Peyer's patch (tissue), 4 donors: ENCODE data around the gene ZNF646. TPM values are rescaled to one million over a fixed set of nuclear protein-coding genes. Genes with fewer than 3 reads are reported as not detected.

ENCODE experiments used
- DNase-seq, 3 donors: peaks; one replicate each; pipeline ENCODE4 v3.0.0-alpha.2; 2017 to 2019
- H3K27ac ChIP-seq, 4 donors: fragments of 200-600 bp; sonication (generic); one replicate each; pipeline ENCODE4 v1.5.1; 2016 to 2019
- H3K27me3 ChIP-seq, 2 donors: fragments of 200-600 bp; sonication (generic); one replicate each; pipeline ENCODE4 v1.5.1; 2019
- H3K36me3 ChIP-seq, 3 donors: fragments of 200-600 bp; sonication (generic); one replicate each; pipeline ENCODE4 v1.5.1; 2016 to 2019
- H3K4me1 ChIP-seq, 4 donors: fragments of 200-600 bp; sonication (generic); one replicate each; pipeline ENCODE4 v1.5.1; 2016 to 2019
- H3K4me3 ChIP-seq, 4 donors: fragments of 200-600 bp; sonication (generic); 1 replicate in 3 of 4; 2 replicates in 1 of 4; pipeline ENCODE4 v1.5.1; 2016 to 2019; ENCODE audit warnings: mild to moderate bottlenecking in 1 of 4
- H3K9me3 ChIP-seq, 4 donors: fragments of 200-600 bp; sonication (generic); one replicate each; pipeline ENCODE4 v1.5.1; 2016 to 2019; ENCODE audit warnings: mild to moderate bottlenecking in 1 of 4
- CTCF ChIP-seq, 6 experiments: fragments of 450-650 bp in 4 of 6; fragments of 200-600 bp in 2 of 6; sonication (generic) in 1 of 6; IDR thresholded peaks; one replicate each; pipeline ENCODE4 v1.5.1; 2017 to 2019; ENCODE audit warnings: antibody characterized with exemption in 6 of 6, mild to moderate bottlenecking in 3 of 6, moderate library complexity in 1 of 6
- POLR2A ChIP-seq, 2 donors: fragments of 450-650 bp; IDR thresholded peaks; one replicate each; pipeline ENCODE4 v1.5.1; 2017; ENCODE audit warnings: antibody characterized with exemption in 2 of 2, mild to moderate bottlenecking in 2 of 2, moderate library complexity in 2 of 2
- total RNA-seq, 4 donors: library from RNA; depleted of rRNA; stranded (reverse); fragments of >200 nt; gene quantifications; one replicate each; pipeline ENCODE4 v1.1.0, GENCODE V29; 2016

ZNF646 gene
- total RNA-seq, 4 donors from 2014 or later, result 11.6 to 42.1 (median 29.8) TPM

- Histone ChIP-seq H3K4me1 (peaks cover 0 to 19% (median 0%) of the 10 kb centered on the region in 4 donors), H3K27ac (no peak overlapping the region), H3K27me3 (no peaks in the 10 kb centered on the region), H3K36me3 (peaks cover 0 to 59% (median 0%) of the 10 kb centered on the region in 3 donors), H3K9me3 (no peaks in the 10 kb centered on the region), H3K4me3 (no peak overlapping the region)
- TF ChIP-seq POLR2A (IDR thresholded peaks at IDR 0.05) (no peak), CTCF (IDR thresholded peaks at IDR 0.05) (no peak)
- DNase-seq, result no peak
Measured at GRCh38 chr16:31083981-31084380, 9.8 kb downstream of the ZNF646 start.

- TF ChIP-seq POLR2A (IDR thresholded peaks at IDR 0.05) (no peak), CTCF (IDR thresholded peaks at IDR 0.05) (no peak)
- peak in 1 of 3 donors; percentile 45 for DNase-seq
- Histone ChIP-seq H3K27me3 (no peaks in the 10 kb centered on the region), H3K4me3 (no peak overlapping the region), H3K9me3 (no peaks in the 10 kb centered on the region), H3K27ac (no peak overlapping the region), H3K36me3 (peaks cover 0 to 59% (median 0%) of the 10 kb centered on the region in 3 donors), H3K4me1 (peaks cover 0 to 19% (median 0%) of the 10 kb centered on the region in 4 donors)
Measured at GRCh38 chr16:31084584-31085302, 10.5 kb downstream of the ZNF646 start.

GRCh38 chr16:31085411-31085810 is 11.2 kb downstream of the ZNF646 start:
- H3K9me3 ChIP-seq, result no peaks in the 10 kb centered on the region
- no peaks in the 10 kb centered on the region for H3K27me3 ChIP-seq
- peaks cover 0 to 19% (median 0%) of the 10 kb centered on the region in 4 donors for H3K4me1 ChIP-seq
- H3K36me3 ChIP-seq, result peaks cover 0 to 58% (median 0%) of the 10 kb centered on the region in 3 donors
- no peak overlapping the region for H3K4me3 ChIP-seq
- no peak for TF ChIP-seq POLR2A (IDR thresholded peaks at IDR 0.05)
- TF ChIP-seq CTCF (IDR thresholded peaks at IDR 0.05), result no peak
- no peak overlapping the region for H3K27ac ChIP-seq
- DNase-seq, result no peak

- no peaks in the 10 kb centered on the region for H3K27me3 ChIP-seq
- H3K9me3 ChIP-seq, result no peaks in the 10 kb centered on the region
- peaks cover 0 to 59% (median 0%) of the 10 kb centered on the region in 3 donors for H3K36me3 ChIP-seq
- TF ChIP-seq CTCF (IDR thresholded peaks at IDR 0.05) (no peak), POLR2A (IDR thresholded peaks at IDR 0.05) (no peak)
- no peak overlapping the region for H3K27ac ChIP-seq
- peak in 1 of 3 donors; percentile 44 for DNase-seq
- peaks cover 0 to 19% (median 0%) of the 10 kb centered on the region in 4 donors for H3K4me1 ChIP-seq
- no peak overlapping the region for H3K4me3 ChIP-seq
Measured at GRCh38 chr16:31085873-31086628, 11.8 kb downstream of the ZNF646 start.

GRCh38 chr16:31086629-31086906 is 12.3 kb downstream of the ZNF646 start:
- TF ChIP-seq CTCF (IDR thresholded peaks at IDR 0.05), result no peak
- no peaks in the 10 kb centered on the region for H3K27me3 ChIP-seq
- H3K36me3 ChIP-seq, result peaks cover 0 to 59% (median 0%) of the 10 kb centered on the region in 3 donors
- no peak overlapping the region for H3K4me3 ChIP-seq
- H3K27ac ChIP-seq, result no peak overlapping the region
- no peak for DNase-seq
- peaks cover 0 to 15% (median 0%) of the 10 kb centered on the region in 4 donors for H3K4me1 ChIP-seq
- no peaks in the 10 kb centered on the region for H3K9me3 ChIP-seq
